Measurements from ENCODE around the gene MRPS21.
"Not testable (repeated sequence)": the region's sequence is repeated elsewhere in the genome, so short reads cannot be mapped to it uniquely, and the experiment has no call there.

Gene MRPS21

DNA sequence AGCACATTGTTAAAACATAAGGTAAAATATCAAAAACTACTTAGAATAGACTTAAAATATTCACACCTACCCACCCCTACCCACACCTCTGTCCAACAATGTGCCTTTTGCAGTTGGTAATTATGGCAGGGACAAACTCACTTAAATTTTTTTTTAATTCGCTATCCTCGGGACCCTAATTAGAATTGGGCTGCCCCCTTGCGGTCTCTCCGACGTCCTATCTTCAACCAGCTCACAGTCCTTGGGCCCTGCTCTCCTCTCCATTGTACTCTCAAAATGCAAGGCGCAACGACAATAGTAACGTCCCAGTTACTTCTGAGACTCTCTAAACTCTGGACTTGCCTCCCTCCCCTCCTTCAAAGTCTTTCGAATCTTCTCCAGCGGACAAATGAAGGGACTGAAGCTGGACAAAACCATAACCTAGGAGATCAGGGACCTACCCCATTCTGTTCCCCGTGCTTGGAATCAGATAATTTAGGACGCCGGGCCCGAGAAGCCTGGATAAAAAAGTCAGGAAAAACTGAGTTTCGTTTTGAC lies 12.4 kb upstream of the MRPS21 start:
- peak; percentile 13 to 39 for DNase-seq (ENCODE audit: low read depth in 1 of 2, low spot score in 1 of 2)

DNA sequence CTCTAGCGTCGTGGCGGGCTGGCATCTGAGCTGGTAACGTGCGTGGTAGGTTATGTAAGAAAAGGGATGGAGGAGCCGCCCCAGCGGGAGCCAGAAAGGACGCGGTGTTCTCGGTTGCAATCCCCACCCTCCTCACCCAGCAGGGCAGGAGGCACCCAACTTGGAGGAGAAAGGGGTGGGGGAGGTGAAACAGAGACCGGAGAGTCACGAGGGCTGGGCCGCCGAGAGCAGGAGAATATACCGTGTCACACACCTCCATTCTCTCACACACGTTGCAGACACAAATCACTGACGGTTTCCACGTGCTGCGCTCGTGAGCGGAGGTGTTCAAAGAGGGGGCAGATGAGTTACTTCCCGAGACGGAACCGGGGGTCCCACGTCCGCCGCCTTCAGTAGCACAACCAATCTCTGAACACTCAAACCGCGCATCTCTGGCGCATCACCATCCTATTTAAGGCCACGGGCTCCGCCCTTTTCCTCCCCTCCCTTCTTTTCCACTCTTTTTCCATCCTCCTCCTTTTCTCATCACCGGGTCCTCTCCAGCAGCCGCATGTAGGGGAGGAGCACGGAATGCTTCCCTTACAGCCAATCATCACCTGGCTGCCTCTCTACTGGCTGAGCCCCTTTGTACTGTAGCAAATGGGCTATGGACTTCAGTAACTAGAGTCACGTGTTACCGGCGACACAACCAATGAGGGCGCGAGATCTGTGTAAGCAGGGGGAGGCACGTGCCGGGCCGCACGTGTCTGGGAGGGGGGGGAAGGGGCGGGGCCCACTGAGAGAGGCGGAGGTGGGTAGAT lies 11.7 kb upstream of the MRPS21 start, which contains the start of gene CIART:
Gene CIART (plus strand): TSS at position 797 of the 800 bp plus-strand sequence. CDS start 714 bp downstream, outside the sequence.
- DNase-seq (ENCODE audit: low read depth in 1 of 2, low spot score in 1 of 2): peak; percentile 47 to 49

DNA sequence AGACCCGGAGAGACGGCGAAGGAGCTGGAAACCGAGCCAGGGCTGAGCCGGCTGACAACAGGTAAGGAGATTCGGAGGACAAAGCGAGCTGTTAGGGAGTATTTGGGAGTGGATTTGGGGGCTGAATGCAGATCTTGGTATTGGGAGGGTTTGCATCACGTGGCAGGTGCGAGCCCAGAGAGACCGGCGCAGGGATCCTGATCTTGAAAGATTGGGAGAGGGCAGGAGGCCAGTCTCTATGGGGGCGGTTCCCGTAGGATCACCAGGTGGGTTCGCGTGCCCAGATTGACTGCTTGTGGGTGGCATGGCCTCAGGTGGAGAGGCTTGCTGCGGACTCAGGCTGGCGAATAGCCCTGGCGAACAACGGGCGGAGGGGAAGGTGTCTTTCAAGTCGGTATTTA lies 11.1 kb upstream of the MRPS21 start:
- peak in 1 of 2 donors; percentile 3 for DNase-seq (ENCODE audit: low read depth in 1 of 2, low spot score in 1 of 2)

DNA sequence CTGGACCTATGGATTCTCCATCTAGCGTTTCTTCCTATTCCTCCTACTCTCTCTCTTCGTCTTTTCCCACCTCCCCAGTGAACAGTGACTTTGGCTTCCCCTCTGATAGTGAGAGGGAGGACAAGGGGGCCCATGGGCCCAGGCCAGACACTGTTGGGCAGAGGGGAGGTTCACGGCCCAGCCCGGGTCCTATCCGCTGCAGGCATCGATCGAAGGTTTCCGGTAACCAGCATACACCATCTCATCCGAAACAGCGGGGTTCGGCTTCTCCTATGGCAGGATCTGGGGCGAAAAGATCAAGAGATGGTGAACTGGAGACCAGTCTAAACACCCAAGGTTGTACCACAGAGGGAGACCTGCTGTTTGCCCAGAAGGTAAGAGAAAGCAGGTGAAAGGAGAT lies 10.4 kb upstream of the MRPS21 start:
- no peak for DNase-seq (ENCODE audit: low read depth in 1 of 2, low spot score in 1 of 2)

DNA sequence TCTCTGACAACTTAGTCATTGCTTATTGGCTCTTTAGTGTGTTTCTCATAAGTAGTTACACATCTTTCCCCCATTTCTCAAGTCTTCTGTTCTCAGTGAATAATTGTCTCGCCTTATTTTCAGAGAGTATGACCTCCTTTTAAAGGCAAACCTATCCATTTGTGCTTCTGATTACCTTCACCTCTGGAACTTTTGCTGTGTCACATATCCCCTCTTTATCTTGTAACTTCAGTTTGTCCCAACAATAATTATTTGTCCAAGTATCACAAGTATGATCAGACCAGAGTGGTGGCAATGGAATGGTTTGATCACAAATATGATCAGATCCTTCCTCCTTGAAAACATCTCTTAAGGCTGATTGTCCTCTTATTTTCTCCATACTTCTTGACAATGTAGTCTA lies 5.3 kb upstream of the MRPS21 start:
- no peak for DNase-seq (ENCODE audit: low read depth in 1 of 2, low spot score in 1 of 2)

DNA sequence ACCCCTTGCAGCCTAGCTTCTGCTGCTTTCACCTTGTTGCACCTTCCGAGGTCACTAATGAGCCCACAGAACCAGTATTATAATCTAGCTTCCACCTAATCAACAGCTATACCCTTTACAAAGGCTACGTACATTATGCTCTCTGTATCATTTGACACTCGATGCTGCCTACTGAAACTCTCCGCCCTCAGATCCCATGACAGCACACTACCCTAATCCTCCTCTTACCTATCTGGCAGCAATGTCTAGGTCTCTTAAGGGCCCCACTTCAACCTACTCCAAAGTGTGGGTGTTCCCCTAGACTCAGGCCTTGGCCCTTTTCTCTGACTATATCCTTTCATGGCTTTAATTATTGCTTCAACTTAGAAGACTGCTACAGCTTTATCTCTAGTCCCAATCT lies 4.8 kb upstream of the MRPS21 start:
- DNase-seq (ENCODE audit: low read depth in 1 of 2, low spot score in 1 of 2): no peak

DNA sequence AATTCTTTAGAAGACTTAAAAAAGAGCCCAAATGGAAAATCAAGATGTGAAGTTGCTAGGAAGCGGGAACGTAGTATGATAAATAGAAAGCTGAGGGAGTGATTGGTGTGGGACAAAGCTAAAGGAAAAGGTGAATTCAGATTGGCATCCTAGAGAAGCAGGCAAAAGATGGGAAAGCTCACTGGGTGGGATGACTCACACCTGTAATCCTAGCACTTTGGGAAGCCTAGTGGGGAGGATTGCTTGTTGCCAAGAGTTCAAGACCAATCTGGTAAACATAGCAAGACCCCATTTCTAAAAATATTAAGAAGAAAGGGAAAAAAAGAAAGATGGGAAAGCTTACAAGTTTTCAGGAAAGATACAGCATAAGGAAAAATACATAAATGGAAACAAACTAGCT lies 1.8 kb downstream of the MRPS21 start:
- no peak for DNase-seq (ENCODE audit: low read depth in 1 of 2, low spot score in 1 of 2)

DNA sequence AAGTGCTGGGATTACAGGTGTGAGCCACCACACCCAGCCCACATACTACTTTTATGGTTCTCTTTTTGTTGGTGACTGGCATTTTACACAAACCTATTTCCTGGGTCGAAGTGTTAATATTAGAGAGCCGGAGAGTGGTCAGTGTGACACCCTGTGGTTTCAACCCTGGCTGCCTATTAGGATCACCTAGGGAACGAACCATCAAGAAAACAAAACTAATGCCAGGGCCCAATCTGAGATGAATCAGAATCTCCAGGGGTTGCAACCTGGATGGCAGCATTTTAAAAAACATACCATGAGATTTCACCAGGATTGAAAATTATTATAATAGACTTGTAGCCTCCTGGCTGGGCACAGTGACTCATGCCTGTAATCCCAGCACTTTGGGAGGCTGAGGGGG lies 6.1 kb downstream of the MRPS21 start:
- no peak for DNase-seq (ENCODE audit: low read depth in 1 of 2, low spot score in 1 of 2)

DNA sequence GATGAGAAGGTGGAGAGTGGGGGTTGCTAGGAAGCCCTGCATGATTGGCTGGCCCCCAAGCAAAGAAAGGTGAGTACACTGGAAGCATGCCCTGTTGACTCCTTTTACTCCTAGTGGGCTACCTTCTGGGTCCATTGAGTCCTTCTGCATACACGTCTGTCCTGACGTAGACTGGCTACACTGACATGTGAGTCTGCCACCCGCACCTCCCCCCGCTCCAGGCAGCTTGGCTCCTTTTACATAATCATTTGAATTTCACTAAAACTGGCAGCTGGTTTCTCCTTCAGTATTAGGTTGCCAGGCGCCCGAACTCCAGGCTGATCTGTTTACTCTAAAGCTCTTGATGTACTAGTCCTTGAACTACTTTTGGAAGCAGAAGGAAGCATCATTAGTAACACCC lies 8.7 kb downstream of the MRPS21 start:
- no peak for DNase-seq (ENCODE audit: low read depth in 1 of 2, low spot score in 1 of 2)

DNA sequence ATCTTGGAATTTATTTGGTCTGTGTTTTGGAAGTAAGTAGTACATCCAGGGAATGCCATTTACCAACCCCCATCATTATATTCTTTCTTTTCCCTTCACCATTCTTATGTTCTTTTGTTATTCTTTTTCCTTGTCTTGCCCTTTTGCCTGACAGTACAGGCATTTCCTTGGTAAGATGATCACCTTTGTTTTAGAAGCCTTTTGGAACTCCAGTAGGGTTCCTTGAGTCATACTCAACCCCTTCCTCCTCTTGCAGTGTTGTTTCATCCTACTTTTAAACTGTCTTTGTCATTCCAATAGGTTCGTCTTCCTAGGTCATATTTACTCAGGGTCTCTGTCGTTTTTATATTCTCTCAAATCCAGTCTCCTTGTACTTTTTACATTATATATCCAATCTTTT lies 9.2 kb downstream of the MRPS21 start:
- no peak for DNase-seq (ENCODE audit: low read depth in 1 of 2, low spot score in 1 of 2)

DNA sequence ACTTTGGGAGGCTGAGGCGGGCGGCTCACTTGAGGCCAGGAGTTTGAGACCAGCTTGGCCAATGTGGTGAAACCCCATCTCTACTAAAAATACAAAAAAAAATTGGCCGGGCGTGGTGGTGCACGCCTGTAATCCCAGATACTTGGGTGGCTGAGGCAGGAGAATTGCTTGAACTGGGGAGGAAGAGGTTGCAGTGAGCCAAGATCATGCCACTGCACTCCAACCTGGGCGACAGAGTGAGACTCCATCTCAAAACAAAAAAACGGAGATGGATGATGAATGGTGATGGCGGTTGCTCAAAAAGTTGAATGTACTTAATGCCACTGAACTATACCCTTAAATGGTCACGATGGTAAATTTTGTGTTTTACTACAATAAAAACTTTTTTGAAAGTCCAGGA lies 14.9 kb downstream of the MRPS21 start:
- DNase-seq (ENCODE audit: low read depth in 1 of 2, low spot score in 1 of 2): not testable (repeated sequence)

DNA sequence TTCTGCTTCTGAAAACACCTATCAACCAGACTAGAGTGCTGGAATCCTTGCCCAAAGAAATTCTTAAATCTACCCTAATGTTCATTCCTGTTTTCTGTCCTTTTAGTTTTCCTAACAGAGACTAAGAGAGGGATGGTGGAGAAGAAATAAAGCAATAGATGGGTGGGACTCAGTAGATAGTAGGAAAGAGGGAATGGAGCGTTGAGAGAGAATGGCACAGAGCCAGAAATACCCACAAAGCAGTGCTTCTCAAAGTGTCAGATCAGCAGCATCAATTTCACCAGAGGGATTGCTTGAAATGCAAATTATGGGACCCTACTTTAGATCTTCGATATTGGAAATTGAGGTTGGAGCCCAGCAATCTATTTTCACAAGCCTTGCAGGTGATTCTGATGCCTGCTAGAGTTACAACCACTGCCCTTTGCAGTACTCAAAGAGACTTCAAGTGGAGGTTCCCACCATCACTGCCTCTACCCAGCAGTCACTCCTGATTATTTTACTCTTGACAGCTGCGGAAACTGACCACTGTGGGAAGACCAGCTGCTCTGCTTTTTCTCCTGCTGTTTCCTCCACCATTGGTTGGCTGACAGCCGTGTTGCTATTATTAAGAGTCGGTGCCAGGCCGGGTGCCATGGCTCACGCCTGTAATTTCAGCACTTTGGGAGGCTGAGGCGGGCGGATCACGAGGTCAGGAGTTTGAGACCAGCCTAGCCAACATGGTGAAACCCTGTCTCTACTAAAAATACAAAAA lies 16.3 kb downstream of the MRPS21 start:
- DNase-seq (ENCODE audit: low read depth in 1 of 2, low spot score in 1 of 2): no peak

DNA sequence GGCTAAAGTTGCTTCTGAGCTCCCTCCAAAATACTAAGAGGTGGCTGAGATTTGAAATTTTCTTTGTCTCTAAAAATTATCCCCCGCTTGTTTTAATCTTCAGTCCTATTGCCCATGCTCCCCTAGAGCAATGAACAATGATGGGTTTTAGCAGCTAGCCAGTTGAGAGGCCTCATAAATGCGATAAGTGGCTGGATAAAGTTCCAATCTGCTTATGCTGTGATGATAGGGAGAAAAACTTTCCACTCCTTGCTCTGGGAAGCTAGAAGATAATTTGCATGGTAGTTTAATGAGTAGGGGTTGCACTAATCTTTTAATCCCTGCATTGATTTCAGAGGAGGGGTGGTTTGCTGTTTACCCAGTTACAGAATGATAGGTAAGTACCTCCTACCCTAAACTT lies 18.1 kb downstream of the MRPS21 start:
- no peak for DNase-seq (ENCODE audit: low read depth in 1 of 2, low spot score in 1 of 2)

DNA sequence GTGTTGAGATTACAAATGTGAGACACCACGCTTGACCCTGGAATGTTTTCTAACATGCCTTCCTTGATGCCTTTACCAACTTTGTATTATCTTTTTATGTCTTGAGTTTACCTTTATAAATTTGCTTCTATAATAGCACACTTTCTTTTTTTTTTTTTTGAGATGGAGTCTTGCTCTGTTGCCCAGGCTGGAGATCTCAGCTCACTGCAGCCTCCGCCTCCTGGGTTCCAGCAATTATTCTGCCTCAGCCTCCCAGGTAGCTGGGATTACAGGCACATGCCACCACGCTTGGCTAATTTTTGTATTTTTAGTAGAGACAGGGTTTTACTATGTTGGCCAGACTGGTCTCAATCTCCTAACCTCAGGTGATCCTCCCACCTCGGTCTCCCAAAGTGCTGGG lies 21.0 kb downstream of the MRPS21 start:
- not testable (repeated sequence) for DNase-seq (ENCODE audit: low read depth in 1 of 2, low spot score in 1 of 2)

DNA sequence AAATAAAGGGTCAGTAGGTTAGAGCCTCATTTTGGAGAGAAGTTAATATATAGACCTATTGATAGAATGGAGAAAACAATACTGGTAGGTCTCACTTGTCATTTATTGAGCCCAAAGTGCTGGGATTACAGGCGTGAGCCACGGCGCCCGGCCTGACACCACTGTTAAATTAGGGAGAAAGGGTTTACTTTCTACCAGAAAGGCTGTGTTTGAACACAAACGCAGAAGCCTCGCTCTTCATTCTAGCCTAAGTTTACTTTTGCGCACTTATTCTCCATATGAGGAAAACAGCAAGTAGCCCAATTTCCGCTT lies 27.0 kb downstream of the MRPS21 start:
- no peak for DNase-seq (ENCODE audit: low read depth in 1 of 2, low spot score in 1 of 2)

DNA sequence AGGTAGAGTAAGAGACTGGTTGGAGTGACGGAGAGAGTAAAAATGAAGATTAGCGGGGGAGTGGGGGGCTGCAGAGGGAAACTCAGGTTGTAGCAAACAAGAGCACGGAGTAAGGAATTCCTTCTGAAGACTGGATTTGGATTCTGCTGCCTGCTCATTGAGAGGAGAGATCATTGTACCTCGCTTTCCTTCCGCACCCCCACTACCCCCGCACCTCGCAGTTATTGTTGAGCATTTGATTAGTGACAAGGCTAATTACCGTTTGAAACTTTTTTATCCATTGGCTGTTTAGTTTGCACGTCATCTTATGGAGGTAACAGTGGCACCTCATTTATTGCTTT lies 28.1 kb downstream of the MRPS21 start:
- DNase-seq (ENCODE audit: low read depth in 1 of 2, low spot score in 1 of 2): no peak

DNA sequence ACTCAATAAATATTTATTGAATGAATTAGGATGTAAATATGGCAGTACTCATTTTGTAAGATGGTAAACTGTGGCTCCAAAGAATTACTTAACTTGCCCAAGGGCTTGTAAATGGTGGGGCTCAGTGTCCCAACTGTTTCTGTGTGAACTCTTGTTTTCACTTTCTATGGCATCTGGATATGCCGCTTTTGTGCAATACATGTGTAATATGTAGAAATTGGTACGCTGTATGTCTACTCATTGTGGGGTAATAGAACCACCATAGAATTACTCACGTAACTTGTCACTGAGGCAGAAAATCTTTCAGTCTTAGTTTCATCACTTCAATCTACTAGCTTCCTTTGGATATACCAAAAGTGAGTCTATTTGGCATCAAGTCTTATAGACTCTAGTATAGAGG lies 28.6 kb downstream of the MRPS21 start:
- DNase-seq (ENCODE audit: low read depth in 1 of 2, low spot score in 1 of 2): no peak

DNA sequence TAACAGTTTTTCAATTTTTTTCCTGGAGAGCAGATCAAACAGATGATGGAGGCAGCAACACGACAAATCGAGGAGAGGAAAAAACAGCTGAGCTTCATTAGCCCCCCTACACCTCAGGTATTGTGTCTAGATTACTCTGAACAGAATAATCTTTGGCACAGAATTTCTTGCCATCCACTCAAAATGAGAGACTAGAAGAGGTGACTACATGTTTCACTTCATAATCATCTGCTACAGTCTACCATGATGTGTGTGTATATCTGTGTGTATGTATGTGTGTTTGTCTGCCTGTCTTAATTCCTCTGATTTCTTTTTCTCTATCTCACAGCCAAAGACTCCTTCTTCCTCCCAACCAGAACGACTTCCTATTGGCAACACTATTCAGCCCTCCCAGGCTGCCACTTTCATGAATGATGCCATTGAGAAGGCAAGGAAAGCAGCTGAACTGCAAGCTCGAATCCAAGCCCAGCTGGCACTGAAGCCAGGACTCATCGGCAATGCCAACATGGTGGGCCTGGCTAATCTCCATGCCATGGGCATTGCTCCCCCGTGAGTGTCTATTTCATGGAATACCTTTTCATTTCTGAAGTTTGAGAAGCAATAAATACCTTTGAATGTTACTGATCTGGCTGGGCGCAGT lies 39.1 kb downstream of the MRPS21 start:
- DNase-seq (ENCODE audit: low read depth in 1 of 2, low spot score in 1 of 2): no peak

DNA sequence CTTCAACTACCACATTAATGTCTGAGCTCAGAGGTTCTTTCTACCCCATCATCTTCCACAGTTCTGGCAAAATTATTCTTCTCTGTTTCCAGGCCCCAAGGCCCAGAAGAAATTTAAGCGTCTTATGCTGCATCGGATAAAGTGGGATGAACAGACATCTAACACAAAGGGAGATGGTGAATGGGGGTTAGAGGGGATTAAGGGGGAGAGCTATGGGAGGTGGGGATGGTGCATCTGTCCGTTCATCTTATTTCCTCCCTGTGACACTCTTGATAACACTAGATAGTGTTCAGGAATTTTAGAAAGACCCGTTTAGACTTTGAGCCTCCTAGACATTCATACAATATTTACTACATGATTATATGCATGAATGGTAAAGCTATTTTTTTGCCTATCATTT lies 52.7 kb downstream of the MRPS21 start:
- DNase-seq (ENCODE audit: low read depth in 1 of 2, low spot score in 1 of 2): no peak

DNA sequence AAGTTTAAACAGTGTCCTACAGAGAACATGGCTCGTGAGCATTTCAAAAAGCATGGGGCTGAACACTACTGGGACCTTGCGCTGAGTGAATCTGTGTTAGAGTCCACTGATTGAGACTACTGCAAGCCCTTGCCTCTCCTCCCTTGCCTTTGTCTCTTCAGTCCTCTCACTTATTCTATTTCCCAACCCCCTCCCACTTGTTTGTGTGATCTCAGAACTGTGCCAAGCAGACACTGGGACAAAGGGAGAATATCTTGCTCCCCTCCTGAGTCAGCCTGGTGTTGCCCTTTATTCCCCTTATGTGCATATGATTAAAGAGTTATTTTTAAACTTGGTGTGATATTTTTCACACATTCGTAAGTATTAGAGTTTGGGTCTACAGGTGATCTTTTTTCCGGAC lies 59.2 kb downstream of the MRPS21 start:
- DNase-seq (ENCODE audit: low read depth in 1 of 2, low spot score in 1 of 2): no peak
